Stimulated activated CD4-positive, alpha-beta T cell treated with anti-CD3 and anti-CD28 coated beads, Interleukin-1b, Interleukin-23, amount 100 ng/mL, for 4 hours (primary cell): ENCODE results near the gene GNLY.

ENCODE experiments used
- DNase-seq, 2 donors: peaks; one replicate each; pipeline ENCODE4 v3.0.0-alpha.2; 2020; ENCODE audit warnings: low read depth in 2 of 2

GNLY gene

DNA sequence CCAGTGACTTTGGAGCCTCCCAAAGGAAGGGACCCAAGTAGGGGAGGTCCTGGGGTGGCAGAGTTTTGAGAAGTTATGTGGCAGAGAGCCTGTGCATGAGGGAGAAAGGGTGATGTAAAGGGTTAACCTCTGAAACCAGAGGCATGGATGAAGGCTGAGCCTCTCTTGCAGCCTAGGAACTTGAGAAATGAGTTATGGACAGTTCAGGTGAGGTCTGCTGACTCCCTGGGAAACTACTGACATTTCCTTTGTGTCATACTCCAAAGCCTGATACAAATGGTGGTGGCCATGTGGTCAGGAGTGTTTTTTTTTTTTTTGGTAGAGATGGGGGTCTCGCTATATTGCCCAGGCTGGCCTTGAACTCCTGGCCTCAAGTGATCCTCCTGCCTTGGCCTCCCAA, 12.4 kb upstream of the GNLY start:
- no peak for DNase-seq

GRCh38 chr2:85682378-85682777, 11.8 kb upstream of the GNLY start:
- no peak for DNase-seq

DNA sequence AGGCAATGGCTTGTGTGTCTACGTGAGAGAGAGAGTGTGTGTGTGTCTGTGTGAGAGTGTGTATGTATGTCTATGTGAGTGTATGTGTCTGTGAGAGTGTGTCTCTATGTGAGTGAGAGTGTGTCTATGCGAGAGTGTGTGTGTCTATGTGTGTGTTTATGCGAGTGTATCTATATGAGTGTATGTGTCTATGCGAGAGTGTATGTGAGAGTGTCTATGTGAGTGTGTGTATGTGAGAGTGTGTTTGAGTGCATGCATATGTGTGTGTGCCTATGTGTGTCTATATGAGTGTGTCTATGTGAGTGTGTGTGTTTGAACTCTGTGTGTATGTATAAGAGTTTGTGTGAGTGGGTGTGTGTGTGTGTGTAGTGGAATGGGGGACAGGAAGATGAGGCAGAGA, 9.8 kb upstream of the GNLY start:
- no peak for DNase-seq

DNA sequence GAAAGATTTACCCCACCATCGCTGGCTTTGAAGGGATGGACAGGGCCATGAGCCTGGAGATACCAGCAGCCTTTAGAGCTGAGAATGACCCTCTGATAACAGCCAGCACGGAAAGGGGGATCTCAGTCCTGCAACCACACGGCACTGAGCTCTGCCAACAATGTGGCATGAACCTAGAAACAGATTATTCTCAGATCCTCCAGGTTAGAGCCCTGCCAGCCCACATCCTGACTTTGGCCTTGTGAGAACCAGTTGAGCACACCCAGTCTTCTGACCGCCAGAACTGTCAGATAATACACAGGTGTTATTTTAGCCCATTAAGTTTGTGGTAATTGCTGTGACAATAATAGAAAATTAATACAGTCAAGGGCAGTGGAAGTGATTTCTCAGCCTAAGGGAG, 9.4 kb upstream of the GNLY start:
- no peak for DNase-seq

DNA sequence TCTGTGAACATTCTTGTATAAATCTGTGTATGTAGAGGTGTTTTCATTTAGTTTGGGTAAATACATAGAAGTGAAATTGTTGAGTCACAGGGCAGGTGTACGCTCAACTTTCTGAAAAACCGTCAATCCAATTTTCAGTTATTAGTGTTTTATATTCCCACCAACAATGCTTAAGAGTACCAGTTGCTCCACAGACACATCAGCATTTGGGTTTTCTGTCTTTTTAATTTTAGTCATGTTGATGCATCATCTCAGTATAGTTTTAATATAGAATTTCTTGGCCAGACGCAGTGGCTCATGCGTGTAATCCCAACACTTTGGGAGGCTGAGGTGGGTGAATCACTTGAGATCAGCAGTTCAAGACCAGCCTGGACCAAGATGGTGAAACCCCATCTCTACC, 3.2 kb upstream of the GNLY start:
- no peak for DNase-seq

- no peak for DNase-seq
Observed at GRCh38 chr2:85692039-85692645, 2.0 kb upstream of the GNLY start.

DNA sequence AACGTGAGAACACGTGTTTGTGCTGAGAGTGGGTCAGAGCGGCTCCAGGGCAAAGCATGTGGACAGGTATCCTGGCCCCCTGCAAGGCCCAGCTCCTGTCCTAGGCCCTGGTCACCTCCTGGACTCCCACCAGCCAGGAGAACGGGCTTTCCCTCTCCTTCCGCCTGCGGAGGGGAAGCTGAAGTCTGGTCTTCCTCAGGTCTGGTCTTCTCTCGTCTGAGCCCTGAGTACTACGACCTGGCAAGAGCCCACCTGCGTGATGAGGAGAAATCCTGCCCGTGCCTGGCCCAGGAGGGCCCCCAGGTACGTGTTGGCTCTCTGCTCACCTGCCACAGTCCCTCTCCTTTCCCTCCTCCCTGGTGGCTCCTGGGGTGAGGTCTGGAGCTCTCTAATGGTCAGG, 963 bp downstream of the GNLY start:
- DNase-seq = no peak

- DNase-seq = no peak
Observed at GRCh38 chr2:85695691-85696668, 1.8 kb downstream of the GNLY start.

- no peak for DNase-seq
Observed at GRCh38 chr2:85697096-85697495, 2.9 kb downstream of the GNLY start.

DNA sequence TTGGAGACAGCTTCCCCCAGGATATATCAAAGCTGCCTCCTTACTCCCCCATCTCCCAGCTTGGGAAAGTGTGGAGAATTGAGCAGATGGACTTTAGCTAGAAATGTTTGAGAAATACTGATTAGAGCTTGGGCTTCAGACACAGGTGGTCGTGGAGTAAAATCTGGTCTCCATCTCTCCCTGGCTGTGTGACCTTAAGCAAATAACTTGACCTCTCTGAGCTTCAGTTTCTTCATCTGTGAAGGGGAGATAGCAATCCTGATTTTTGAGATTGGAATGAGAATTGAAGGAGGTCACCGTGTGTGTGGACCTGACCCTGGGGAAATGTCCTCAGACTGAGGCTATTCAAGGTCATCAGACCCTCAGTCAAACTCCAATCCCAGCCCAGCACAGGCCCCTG, 3.6 kb downstream of the GNLY start:
- no peak for DNase-seq

DNA sequence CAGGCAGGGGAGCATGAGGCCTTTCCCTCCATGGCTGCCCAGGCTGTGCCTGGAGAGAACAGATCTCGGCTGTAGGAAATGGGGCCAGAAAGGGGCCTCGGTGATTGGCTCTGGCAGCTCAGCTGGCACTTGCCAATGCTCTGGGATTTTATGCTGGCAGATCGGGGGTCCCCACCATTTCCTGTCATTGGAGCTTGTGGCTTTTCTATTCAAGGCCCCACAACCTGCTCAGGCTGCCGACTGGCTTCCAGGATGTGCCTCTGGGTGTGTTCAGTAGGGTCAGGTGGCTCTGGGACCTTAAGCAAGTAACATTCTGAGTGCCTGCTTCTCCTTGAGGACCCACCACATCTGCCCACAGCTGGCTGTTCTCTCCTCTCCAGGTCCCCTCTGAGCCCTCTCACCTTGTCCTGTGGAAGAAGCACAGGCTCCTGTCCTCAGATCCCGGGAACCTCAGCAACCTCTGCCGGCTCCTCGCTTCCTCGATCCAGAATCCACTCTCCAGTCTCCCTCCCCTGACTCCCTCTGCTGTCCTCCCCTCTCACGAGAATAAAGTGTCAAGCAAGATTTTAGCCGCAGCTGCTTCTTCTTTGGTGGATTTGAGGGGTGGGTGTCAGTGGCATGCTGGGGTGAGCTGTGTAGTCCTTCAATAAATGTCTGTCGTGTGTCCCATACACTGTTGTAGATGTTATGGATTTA, 4.2 kb downstream of the GNLY start:
- no peak for DNase-seq

- no peak for DNase-seq
Observed at GRCh38 chr2:85698880-85699254, 4.7 kb downstream of the GNLY start.

DNA sequence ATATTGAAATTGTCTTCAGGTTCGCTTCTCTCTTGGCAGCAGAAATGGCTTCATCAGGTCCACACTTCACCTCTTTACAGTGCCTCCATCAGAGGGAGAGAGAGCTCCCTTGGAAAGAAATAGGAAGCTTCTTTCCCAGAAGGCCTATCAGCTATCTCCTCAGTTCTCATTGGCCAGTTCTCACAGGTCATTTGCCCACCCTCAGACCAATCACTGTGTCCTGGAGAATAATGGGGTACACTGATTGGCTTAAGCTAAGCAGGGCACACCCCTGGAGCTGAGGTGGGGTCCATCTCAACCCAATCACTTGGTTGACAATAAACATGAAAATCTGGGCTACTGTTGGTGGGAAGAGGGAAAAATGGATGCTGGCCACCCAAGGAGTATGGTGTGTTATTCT, 5.2 kb downstream of the GNLY start:
- no peak for DNase-seq

DNA sequence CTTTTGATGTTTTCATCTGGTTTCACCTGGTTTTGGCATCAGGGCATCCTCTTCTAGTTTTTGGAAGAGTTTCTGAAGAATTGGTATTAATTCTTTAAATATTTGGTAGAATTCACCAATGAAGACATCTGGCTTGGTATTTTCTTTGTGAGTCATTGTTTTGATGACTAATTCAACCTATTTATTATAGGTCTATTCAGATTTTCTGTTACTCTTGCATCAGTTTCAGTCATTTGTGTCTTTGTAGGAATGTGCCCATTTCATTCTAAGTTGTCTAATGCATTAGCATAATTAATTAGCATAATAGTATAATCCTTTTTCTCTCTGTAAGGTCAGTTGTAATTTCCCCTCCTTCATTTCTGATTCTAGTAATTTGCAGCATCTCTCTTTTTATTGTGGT, 8.0 kb downstream of the GNLY start:
- no peak for DNase-seq

DNA sequence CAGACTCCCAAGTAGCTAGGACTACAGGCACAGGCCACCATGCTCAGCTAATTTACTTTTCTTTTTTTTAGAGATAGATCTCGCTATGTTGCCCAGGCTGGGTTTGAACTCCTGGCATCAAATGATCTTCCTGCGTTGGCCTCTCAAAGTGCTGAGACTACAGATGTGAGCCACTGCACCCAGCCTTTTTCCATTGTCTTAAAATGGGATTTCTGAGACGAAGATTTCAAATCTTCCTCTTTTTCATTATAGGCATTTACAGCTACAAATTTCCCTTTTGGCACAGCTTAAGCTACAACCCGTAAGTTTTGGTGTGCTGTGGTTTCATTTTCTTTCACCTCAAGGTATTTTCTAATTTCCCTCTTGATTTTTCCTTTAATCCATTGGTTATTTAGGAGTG, 8.6 kb downstream of the GNLY start:
- no peak for DNase-seq

DNA sequence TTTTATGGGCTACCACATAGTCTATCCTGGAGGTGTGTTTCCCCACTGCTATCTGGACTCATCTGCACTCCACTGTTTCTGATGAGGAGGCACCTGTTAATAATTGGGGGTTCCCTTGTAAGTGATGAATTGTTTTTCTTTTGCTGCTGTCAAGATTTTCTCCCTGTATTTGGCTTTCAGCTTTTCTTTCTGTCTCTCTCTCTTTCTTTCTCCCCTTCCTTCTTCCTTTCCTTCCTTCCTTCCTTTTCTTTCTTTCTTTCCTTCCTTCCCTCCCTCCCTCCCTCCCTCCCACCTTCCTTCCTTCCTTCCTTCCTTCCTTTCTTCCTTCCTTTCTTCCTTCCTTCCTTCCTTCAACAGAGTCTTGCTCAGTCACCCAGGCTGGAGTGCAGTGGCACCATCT, 9.2 kb downstream of the GNLY start:
- no peak for DNase-seq

DNA sequence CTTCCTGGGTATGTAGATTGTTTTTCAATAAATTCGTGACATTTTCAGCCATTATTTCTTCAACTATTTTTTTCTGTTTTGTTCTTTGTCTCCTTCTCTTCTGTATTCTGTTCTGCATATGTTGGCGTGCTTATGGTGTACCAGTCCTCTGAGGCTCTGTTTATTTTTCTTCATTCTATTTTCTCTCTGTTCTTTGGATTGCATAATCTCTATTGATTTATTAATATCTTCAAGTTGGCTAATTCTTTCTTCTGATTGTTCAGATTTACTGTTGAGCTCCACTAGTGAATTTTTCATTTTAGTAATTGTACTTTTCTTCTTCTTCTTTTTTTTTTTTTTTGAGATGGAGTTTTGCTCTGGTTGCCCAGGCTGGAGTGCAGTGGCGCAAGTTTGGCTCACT, 9.9 kb downstream of the GNLY start:
- no peak for DNase-seq

- DNase-seq = no peak
Observed at GRCh38 chr2:85704800-85705679, 10.9 kb downstream of the GNLY start.

- no peak for DNase-seq
Observed at GRCh38 chr2:85705680-85706039, 11.5 kb downstream of the GNLY start.

GRCh38 chr2:85706063-85706462, 11.9 kb downstream of the GNLY start:
- no peak for DNase-seq

DNA sequence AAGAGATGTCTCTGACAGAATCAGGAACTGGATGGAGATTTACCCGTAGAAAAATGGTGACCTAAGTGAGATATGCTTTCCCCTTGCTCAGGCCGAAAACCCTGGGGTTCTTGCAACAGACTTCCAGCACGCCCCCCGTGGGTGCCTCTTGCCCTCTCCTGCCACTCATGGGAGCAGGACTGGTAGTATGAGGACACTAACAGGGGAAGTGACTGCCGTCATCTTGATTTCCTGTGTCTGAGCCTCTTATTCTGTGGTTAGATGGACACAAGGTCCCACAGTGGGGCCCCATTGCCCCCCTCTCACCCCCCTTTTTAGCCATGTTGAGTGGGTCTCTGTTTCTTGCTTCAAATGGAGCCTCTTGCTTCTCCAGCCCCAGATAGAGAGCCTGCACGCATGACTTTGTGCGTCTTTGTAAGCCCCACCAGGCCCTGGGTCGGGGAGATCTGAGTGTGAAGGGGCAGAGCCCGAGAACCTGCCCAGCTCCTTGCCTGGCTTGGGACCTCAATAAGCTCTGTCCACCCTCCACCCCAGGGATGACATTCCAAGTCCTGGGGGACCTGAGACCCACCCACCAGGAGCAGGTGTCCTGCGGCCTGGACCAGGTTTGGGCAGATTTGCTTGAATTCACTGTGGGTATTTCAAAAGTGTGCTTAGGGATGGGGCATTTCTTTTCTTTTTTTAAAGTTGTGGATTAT, 12.6 kb downstream of the GNLY start:
- no peak for DNase-seq
